Esophagus squamous epithelium (tissue), 4 donors: ENCODE data around the gene COL7A1.

Experiments used
- POLR2A ChIP-seq, 4 donors: fragments of 450-650 bp; IDR thresholded peaks; one replicate each; pipeline ENCODE4 v1.6.1; 2017; ENCODE audit warnings: antibody characterized with exemption in 4 of 4, mild to moderate bottlenecking in 4 of 4, moderate library complexity in 3 of 4
- TF ChIP-seq, protein P1 (sequence below), 6 experiments: fragments of 450-650 bp in 4 of 6; fragments of 200-600 bp in 2 of 6; sonication (generic) in 2 of 6; IDR thresholded peaks; one replicate each; pipeline ENCODE4 v1.5.1; 2016 to 2019; ENCODE audit warnings: antibody characterized with exemption in 6 of 6, mild to moderate bottlenecking in 4 of 6, moderate library complexity in 4 of 6

DNA sequence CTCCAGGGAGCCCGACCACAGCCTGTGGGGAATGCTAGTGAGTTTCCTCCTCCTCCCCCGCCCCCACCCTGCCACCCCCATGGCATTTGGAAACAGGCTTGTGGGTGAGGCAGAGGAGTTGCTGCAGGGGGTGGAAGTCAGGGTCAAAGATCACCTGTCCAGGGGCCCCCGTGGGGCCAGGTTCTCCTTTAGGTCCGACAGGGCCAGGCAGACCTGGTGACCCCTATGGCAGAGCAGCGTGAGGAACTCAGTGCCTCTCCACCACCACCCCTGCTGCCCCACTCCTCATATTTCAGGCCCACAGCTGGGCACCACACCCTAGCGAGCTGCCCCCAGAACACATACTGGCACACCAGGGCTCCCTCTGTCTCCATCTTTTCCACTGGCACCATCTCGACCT is 22.6 kb downstream of the COL7A1 start:
- no peak for TF ChIP-seq POLR2A (IDR thresholded peaks at IDR 0.05)
- TF ChIP-seq, protein P1, sequence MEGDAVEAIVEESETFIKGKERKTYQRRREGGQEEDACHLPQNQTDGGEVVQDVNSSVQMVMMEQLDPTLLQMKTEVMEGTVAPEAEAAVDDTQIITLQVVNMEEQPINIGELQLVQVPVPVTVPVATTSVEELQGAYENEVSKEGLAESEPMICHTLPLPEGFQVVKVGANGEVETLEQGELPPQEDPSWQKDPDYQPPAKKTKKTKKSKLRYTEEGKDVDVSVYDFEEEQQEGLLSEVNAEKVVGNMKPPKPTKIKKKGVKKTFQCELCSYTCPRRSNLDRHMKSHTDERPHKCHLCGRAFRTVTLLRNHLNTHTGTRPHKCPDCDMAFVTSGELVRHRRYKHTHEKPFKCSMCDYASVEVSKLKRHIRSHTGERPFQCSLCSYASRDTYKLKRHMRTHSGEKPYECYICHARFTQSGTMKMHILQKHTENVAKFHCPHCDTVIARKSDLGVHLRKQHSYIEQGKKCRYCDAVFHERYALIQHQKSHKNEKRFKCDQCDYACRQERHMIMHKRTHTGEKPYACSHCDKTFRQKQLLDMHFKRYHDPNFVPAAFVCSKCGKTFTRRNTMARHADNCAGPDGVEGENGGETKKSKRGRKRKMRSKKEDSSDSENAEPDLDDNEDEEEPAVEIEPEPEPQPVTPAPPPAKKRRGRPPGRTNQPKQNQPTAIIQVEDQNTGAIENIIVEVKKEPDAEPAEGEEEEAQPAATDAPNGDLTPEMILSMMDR (IDR thresholded peaks at IDR 0.05), result no peak
